Mucosa of descending colon (tissue), 3 donors: ENCODE measurements around the gene KRTAP10-2. TPM values are rescaled to one million over a fixed set of nuclear protein-coding genes. Genes with fewer than 3 reads are reported as not detected.
"Not testable (repeated sequence)": the region's sequence is repeated elsewhere in the genome, so short reads cannot be mapped to it uniquely, and the experiment has no call there.

Source experiments
- ATAC-seq: fragments of 200-7000 bp; cut with Tn5 transposase; one replicate; pipeline ENCODE4 v1.9.1; 2020; ENCODE audit warnings: mild to moderate bottlenecking, moderate library complexity
- DNase-seq, 3 donors: peaks; one replicate each; pipeline ENCODE4 v3.0.0-alpha.2; 2020
- H3K36me3 ChIP-seq: fragments of 200-600 bp; one replicate; pipeline ENCODE4 v1.8.0; 2021; ENCODE audit warnings: low read depth, mild to moderate bottlenecking
- H3K4me1 ChIP-seq: fragments of 200-600 bp; one replicate; pipeline ENCODE4 v1.8.0; 2021; ENCODE audit warnings: low read depth, mild to moderate bottlenecking
- H3K4me3 ChIP-seq: fragments of 200-600 bp; one replicate; pipeline ENCODE4 v1.8.0; 2021; ENCODE audit warnings: mild to moderate bottlenecking
- H3K9me3 ChIP-seq: fragments of 200-600 bp; one replicate; pipeline ENCODE4 v1.8.0; 2021; ENCODE audit warnings: mild to moderate bottlenecking
- CTCF ChIP-seq: fragments of 200-600 bp; IDR thresholded peaks from one replicate; pipeline ENCODE4 v1.8.0; 2022; ENCODE audit warnings: antibody characterized with exemption, mild to moderate bottlenecking
- intact Hi-C, 2 donors: fragments of 100-400 bp; cut with DNase I in 1 of 2; cut with micrococcal nuclease in 1 of 2; formaldehyde crosslinking; loops; one replicate each; pipeline versions ENCODE4 v1.11.0 to v1.11.1; 2022; cut with DNase I, micrococcal nuclease
- total RNA-seq, 3 donors: library from RNA; stranded (reverse); fragmentation: NEBNext Ultra II Directional in 2 of 3; extraction: Animal tissue kit (Norgen Biotek cat#: 25700) in 2 of 3; gene quantifications; one replicate each; pipeline versions ENCODE4 v1.2.1 to v1.2.4, GENCODE V29; 2021 to 2023
- donor health status: DM: no; HTN: no; CAD: no; lungs with moderate emphysema.
- donor health status: DM: no; HTN: no; CAD: no.
- donor health status: DM: no; HTN: yes; CAD: no.

The KRTAP10-2 gene
- total RNA-seq, 3 donors from 2014 or later, result not detected

GRCh38 chr21:44583089-44583799 is 31.9 kb upstream of the KRTAP10-2 start:
- no peak for DNase-seq
- no peak overlapping the region for H3K4me3 ChIP-seq
- no peaks in the 10 kb centered on the region for H3K4me1 ChIP-seq
- intact Hi-C loops, result no loop called here
- ATAC-seq, result no peak
- TF ChIP-seq CTCF, result no peak
- H3K9me3 ChIP-seq, result peaks cover 9% of the 10 kb centered on the region
- no peaks in the 10 kb centered on the region for H3K36me3 ChIP-seq

GRCh38 chr21:44582055-44582454 is 30.8 kb upstream of the KRTAP10-2 start:
- Histone ChIP-seq H3K4me3 (no peak overlapping the region), H3K9me3 (peaks cover 9% of the 10 kb centered on the region), H3K4me1 (no peaks in the 10 kb centered on the region), H3K36me3 (no peaks in the 10 kb centered on the region)
- no peak for TF ChIP-seq CTCF
- intact Hi-C loops, result no loop called here
- DNase-seq (no peak), ATAC-seq (no peak)

GRCh38 chr21:44581158-44581557 is 29.9 kb upstream of the KRTAP10-2 start:
- H3K9me3 ChIP-seq, result peaks cover 12% of the 10 kb centered on the region
- H3K4me3 ChIP-seq, result no peak overlapping the region
- intact Hi-C loops, result no loop called here
- H3K4me1 ChIP-seq, result no peaks in the 10 kb centered on the region
- H3K36me3 ChIP-seq, result no peaks in the 10 kb centered on the region
- TF ChIP-seq CTCF, result no peak
- DNase-seq (no peak), ATAC-seq (no peak)

GRCh38 chr21:44580231-44580821 is 29.0 kb upstream of the KRTAP10-2 start, which contains the start of gene KRTAP10-5:
Gene KRTAP10-5 (minus strand): TSS chr21:44580604. CDS start chr21:44580578, 26 bp downstream.
- H3K4me1 ChIP-seq, H3K36me3 ChIP-seq, intact Hi-C loops, H3K4me3 ChIP-seq: not testable (repeated sequence)
- DNase-seq (peak in 2 of 3 donors; percentile 21 to 63), ATAC-seq (peak; percentile 68)
- H3K9me3 ChIP-seq, result peaks cover 12% of the 10 kb centered on the region

GRCh38 chr21:44579833-44580144 is 28.5 kb upstream of the KRTAP10-2 start:
- Histone ChIP-seq H3K4me3 (no peak overlapping the region), H3K4me1 (peaks cover under 1% of the 10 kb centered on the region), H3K9me3 (peaks cover 12% of the 10 kb centered on the region), H3K36me3 (no peaks in the 10 kb centered on the region)
- no peak for ATAC-seq
- intact Hi-C loops, result no loop called here
- DNase-seq, result no peak
- TF ChIP-seq CTCF, result no peak

GRCh38 chr21:44579056-44579832 is 27.9 kb upstream of the KRTAP10-2 start:
- TF ChIP-seq CTCF, result no peak
- no peak overlapping the region for H3K4me3 ChIP-seq
- peaks cover 6% of the 10 kb centered on the region for H3K4me1 ChIP-seq
- ATAC-seq, result no peak
- peaks cover 12% of the 10 kb centered on the region for H3K9me3 ChIP-seq
- no peaks in the 10 kb centered on the region for H3K36me3 ChIP-seq
- no peak for DNase-seq
- intact Hi-C loops, result no loop called here
